IMR-90 (cell line): Measurements from ENCODE around the gene ORAI3.

Experiments used
- CTCF ChIP-seq: conservative IDR thresholded peaks from 2 replicates; pipeline ENCODE4 v1.5.1; 2012; ENCODE audit warnings: mild to moderate bottlenecking, low read depth, low read length, improper control_type of control experiment
- POLR2A ChIP-seq: IDR thresholded peaks from 2 replicates; pipeline ENCODE4 v1.6.1; 2012; ENCODE audit warnings: mild to moderate bottlenecking, low read depth, low read length

GRCh38 chr16:31002862-31003341, 54.0 kb downstream of the ORAI3 start:
- TF ChIP-seq POLR2A = no peak
- TF ChIP-seq CTCF = no peak
